GM19351 (cell line): Measurements from ENCODE around the gene KIF5A.

Experiments
- ATAC-seq: cut with Tn5 transposase; IDR thresholded peaks from one replicate; pipeline ENCODE4 v1.9.1; 2021; ENCODE audit warnings: mild to moderate bottlenecking, moderate library complexity; ENCODE audit not compliant: unreplicated experiment

Gene KIF5A

DNA sequence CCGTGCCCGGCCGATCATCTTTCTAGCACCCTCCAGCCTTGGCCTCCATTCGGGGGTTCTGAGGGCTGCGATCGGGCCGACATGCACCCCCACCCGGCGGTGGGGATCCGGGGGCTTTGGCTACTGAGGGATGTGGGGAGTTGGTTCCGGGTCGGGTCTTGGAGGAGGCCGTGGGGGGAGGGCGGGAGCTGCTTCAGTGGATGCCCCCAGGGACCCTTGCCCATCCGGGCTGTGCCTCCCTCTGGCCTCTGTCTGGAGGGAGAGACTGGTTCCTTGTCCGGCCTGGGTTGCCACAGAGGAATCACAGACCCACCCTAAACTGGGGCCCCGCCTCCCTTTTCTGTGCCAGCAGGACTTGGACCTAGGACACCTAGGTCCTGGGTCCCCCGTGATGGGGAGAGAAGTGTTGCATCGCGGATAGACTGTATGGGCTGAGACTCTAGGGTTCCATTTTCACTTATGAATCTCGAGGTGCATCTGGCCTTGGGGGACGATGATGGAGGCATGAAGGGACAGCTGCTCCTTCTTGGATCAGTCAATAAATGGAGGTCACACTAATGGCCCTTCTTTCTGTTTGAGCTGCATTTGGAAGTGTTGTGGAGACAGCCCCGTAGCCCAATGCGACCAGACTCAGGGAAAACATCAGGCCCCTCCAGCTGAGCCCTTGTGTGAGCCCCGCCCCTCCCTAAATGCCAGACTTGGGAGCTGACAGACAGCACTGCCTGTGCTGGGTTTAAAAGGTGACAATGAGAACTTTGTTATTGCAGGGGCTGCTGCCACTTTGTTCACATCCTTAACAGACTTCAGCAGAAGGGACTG lies 55.4 kb downstream of the KIF5A start:
- ATAC-seq = peak; percentile 34

- no peak for ATAC-seq
Measured at GRCh38 chr12:57605811-57606311, 56.0 kb downstream of the KIF5A start.

DNA sequence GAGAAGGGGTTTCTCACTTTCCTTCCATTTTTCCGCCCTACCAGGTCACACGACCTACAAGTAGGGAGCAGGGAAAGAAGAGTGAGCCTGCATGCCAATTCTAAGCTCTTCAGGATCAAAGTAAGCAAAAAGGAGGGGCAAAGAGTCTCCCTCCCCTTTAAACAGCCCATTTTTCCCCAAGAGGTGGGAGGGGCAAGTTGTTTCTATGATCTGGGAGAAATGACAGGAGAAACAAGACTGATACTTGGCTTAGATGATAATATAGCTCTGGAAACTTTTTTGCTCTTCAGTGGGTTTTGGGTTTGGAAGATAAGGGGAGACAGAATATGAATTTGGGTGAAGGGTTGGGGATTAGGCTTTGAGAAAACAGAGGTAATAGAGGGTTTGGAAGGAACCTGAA lies 56.6 kb downstream of the KIF5A start:
- no peak for ATAC-seq

GRCh38 chr12:57606821-57607220 lies 57.0 kb downstream of the KIF5A start:
- no peak for ATAC-seq

DNA sequence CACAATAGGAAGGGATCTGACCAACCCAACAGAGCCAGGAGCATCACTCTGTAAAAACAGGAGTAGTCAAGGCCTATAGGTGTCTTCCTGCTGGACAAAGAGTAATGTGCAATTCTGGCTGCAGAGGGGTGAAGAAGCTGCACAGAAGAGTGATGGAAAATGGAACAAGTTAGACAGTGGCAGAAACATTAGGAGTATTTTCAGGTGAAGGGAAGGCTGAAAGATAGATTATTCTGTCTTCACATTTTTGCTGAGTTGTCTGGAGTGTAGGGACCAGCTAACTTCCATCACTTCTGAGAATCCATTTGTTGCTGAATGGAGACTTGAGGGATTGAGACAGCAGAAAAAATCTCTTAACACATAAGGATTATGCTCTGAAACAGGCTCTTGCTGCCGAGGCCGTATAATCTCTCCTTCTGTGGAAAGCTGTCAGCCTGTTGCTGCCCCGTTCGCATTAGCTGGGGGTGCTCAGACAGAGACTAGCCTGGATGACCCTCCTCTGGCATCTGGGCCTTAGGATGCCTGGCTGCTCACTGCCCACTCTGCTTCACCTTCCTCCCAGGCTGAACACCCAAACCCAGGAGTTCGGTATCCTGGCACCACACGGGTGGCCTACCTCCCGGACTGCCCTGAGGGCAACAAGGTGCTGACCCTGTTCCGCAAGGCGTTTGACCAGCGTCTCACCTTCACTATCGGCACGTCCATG lies 58.3 kb downstream of the KIF5A start:
- no peak for ATAC-seq

- no peak for ATAC-seq
Measured at GRCh38 chr12:57609101-57609780, 59.4 kb downstream of the KIF5A start.

DNA sequence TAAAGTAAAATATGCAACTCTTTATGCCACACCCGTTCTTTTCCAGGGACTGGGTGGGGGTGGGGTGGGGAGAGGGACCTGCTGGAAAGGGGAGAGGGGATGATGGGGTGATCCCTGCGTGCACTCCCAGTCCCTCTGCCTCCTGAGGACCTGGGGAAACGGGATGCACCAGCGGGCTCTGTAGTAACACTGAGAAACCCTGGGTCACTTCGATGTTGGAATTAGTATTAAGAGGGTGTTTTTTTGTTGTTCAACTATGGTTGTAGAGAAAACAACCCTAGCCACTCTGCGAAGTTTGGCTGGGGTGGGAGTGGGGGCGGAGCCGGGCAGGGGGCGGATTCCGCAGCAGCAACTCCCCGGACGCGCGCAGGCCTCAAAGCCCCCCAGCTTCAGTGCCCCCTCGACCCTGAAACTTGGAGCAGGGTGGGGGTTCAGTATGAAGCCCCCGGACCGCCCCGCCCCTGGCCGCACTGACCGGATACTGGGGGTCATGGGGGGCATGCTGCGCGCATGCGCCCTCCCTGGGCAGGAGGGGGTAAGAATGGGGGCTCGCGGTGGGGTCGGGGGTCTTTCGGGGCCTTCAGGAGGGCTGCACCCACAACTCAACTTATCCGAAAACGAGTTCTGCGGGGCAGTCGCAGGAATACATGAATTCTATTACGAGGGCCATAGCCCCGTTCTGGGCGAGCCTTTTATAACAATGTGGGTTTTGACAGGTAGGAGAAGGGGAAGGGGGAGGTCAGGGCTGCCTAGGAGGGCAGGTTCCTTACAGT lies 60.1 kb downstream of the KIF5A start:
- ATAC-seq = no peak

DNA sequence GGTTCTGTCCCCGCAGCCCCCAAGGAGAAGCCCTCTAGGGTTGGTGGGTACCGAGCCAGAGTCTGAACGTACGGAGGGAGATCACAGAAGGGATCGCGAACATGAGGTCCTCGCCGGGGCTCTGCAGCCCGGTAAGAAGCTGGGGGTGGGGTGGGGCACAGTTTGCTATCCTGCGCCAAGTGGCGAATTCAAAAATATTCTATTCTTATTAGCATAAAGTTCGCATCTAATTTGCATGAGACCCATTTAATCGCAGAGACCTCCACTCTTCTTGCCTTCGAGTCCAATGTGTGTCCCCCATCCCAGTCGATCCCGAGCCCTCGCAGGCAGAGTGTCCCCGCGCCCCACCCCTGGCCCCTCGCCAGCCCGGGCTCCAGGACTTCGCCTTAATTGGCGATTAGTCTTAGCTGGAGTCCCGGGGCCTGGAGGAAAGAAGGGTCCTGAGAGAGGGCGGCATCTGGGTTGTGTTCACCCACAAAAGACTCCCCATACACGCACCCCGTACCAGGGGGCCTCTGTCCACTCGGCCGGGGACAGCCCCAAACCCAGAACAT lies 60.8 kb downstream of the KIF5A start:
- ATAC-seq = no peak

GRCh38 chr12:57611108-57611826 lies 61.4 kb downstream of the KIF5A start, which contains the start of gene ARHGEF25:
ARHGEF25 (plus strand) TSS chr12:57611435; CDS start chr12:57611895, 460 bp downstream.
- no peak for ATAC-seq

DNA sequence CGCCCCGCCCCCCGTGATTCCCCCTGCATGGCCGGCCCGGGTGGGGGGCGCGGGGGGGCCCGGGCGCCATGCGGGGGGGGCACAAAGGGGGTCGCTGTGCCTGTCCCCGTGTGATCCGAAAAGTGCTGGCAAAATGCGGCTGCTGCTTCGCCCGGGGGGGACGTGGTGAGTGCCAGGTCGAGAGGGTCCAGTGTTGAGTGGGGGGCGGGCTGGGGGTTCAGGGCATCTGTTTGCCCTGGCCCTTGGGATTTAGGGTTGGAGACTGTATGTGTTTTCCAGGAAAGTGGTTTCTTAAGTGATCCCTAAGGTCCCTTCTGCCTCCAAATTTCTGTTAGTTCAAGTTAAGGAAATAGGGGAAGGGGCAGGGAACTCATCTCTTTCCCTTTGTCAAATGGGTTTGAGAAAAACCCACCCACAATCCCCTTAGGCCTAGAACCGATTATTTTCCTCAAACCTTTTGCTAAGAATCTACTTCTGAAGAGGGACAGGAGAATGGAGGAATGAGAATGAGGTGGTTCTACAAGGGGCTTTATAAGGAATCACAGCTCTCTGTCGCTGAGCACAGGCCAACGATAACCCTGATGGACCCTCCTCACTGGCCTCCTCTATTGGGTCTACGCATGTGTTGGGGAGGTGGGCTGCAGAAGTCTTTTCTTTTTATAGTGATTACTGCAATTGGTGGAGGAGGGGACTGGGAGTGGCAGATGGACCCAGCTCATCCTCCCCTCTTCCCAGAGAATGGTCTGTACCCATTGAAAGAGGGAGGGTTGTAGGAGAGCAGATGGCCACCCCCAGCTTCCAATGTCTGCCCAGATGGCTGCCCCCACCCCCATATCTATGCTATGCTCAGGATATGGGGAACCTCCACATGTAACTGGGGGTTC lies 62.2 kb downstream of the KIF5A start:
- ATAC-seq = no peak

- no peak for ATAC-seq
Measured at GRCh38 chr12:57612711-57613426, 63.0 kb downstream of the KIF5A start.

DNA sequence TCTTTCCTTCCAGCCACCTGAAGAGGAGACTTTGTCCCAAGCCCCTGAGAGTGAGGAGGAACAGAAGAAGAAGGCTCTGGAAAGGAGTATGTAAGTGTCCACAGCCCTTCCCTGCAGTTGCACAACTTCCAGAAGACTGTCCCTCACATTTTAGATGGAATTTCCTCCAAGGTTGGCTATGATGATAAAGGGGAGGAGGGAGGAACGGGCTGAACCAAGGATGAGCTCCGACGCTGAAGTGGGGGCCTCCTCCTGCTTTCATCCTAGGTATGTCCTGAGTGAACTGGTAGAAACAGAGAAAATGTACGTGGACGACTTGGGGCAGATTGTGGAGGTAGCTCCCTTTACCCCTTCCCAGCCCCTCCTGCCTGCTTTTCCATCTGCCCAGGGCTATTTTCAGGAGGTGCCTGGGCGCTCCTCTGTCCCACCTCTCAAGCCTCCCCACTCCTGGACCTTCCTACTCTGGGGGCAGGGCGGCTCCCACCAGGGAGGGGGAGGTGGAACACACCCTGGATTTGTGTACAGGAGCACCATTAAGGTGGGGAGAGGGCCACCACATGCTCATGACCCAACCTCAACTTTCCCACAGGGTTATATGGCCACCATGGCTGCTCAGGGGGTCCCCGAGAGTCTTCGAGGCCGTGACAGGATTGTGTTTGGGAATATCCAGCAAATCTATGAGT lies 63.7 kb downstream of the KIF5A start:
- ATAC-seq = no peak

GRCh38 chr12:57614178-57614947 lies 64.5 kb downstream of the KIF5A start:
- ATAC-seq = peak; percentile 70

DNA sequence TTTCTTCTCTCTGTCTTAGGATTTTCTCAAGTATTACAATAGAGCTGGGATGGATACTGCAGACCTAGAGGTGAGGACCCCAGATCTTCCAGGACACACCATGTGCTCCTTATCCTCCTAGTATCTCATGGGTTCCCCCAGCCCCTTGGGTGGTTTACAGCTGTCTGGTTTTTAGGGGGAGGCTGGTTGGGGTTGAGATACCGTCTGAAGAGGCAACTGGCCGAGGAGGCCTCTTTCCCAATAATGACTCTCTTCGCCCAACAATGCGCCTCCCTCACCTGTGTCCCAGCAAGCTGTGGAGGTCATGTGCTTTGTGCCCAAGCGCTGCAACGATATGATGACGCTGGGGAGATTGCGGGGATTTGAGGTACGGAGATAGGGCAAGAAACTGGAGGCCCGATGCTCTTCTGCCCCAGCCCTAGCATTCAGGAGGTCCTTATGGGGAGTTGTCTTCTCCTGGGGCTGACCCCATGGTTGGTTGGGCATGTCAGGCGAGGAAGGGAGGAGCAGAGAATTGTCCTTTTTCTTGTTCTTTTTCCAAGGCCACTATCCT lies 65.2 kb downstream of the KIF5A start:
- ATAC-seq = no peak

DNA sequence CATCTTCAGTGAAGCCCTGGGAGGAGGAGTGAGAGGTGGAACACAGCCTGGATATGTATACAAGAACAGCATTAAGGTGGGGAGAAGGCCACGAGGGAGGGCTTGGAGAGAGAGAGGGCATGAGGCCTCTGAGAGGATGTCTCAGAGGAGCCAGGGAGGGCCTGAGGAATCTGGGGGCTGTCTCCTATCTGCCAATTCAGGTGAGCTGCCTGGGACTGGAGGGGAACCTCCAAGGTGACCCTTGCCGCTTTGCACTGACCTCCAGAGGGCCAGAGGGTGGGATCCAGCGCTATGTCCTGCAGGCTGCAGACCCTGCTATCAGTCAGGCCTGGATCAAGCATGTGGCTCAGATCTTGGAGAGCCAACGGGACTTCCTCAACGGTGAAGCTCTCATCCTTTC lies 65.8 kb downstream of the KIF5A start:
- no peak for ATAC-seq

- ATAC-seq = no peak
Measured at GRCh38 chr12:57616383-57617101, 66.7 kb downstream of the KIF5A start.
